HEK293 (cell line): ENCODE data around the gene TIRAP.

Source experiments
- CTCF ChIP-seq: fragments of 450-650 bp; formaldehyde crosslinking; IDR thresholded peaks from 2 replicates; pipeline ENCODE4 v1.5.1; 2016; ENCODE audit warnings: missing biosample characterization, missing genetic modification characterization
- RBAK ChIP-seq: fragments of 450-650 bp; formaldehyde crosslinking; IDR thresholded peaks from 2 replicates; pipeline ENCODE4 v1.5.1; 2016; ENCODE audit warnings: missing biosample characterization, missing genetic modification characterization
- SETDB1 ChIP-seq: IDR thresholded peaks from one replicate; pipeline ENCODE4 v1.6.1; 2017; ENCODE audit warnings: mild to moderate bottlenecking, low read length, moderate library complexity, mixed read lengths; ENCODE audit not compliant: insufficient read length
- ZNF157 ChIP-seq: fragments of 450-650 bp; formaldehyde crosslinking; IDR thresholded peaks from 2 replicates; pipeline ENCODE4 v1.5.1; 2016; ENCODE audit warnings: missing biosample characterization, missing genetic modification characterization
- ZNF362 ChIP-seq: fragments of 450-650 bp; formaldehyde crosslinking; IDR thresholded peaks from 2 replicates; pipeline ENCODE4 v1.5.1; 2016; ENCODE audit warnings: missing biosample characterization, missing genetic modification characterization
- ZNF530 ChIP-seq: fragments of 450-650 bp; formaldehyde crosslinking; IDR thresholded peaks from 2 replicates; pipeline ENCODE4 v1.5.1; 2016; ENCODE audit warnings: low read depth, missing biosample characterization, missing genetic modification characterization
- TF ChIP-seq, protein P1 (sequence below): fragments of 450-650 bp; formaldehyde crosslinking; IDR thresholded peaks from 2 replicates; pipeline ENCODE4 v1.5.1; 2016; ENCODE audit warnings: missing biosample characterization, missing genetic modification characterization

GRCh38 chr11:126263489-126263888 lies 19.4 kb upstream of the TIRAP start:
- no peak for TF ChIP-seq CTCF (tag by site-specific recombination)
- TF ChIP-seq SETDB1: no peak
- TF ChIP-seq ZNF362 (tag by site-specific recombination): no peak
- TF ChIP-seq RBAK: no peak
- TF ChIP-seq ZNF530 (tag by site-specific recombination): no peak
- TF ChIP-seq ZNF157 (tag by site-specific recombination): no peak
- TF ChIP-seq, protein P1, sequence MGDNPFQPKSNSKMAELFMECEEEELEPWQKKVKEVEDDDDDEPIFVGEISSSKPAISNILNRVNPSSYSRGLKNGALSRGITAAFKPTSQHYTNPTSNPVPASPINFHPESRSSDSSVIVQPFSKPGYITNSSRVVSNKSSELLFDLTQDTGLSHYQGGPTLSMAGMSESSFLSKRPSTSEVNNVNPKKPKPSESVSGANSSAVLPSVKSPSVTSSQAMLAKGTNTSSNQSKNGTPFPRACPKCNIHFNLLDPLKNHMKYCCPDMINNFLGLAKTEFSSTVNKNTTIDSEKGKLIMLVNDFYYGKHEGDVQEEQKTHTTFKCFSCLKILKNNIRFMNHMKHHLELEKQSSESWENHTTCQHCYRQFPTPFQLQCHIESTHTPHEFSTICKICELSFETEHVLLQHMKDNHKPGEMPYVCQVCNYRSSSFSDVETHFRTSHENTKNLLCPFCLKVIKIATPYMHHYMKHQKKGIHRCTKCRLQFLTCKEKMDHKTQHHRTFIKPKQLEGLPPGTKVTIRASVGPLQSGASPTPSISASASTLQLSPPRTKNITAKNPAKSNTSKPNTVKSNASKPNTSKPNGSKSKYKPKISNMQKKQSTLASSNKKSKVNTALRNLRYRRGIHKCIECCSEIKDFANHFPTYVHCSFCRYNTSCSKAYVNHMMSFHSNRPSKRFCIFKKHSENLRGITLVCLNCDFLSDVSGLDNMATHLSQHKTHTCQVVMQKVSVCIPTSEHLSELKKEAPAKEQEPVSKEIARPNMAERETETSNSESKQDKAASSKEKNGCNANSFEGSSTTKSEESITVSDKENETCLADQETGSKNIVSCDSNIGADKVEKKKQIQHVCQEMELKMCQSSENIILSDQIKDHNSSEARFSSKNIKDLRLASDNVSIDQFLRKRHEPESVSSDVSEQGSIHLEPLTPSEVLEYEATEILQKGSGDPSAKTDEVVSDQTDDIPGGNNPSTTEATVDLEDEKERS: no peak
